NB4 (cell line): Measurements from ENCODE around the gene FARSA.

Experiments used
- CTCF ChIP-seq: IDR thresholded peaks from one replicate; pipeline ENCODE4 v1.5.1; 2012; ENCODE audit warnings: low read depth, low read length
- POLR2A ChIP-seq: IDR thresholded peaks from 2 replicates; pipeline ENCODE4 v1.6.1; 2011; ENCODE audit warnings: mild to moderate bottlenecking; ENCODE audit not compliant: insufficient read length; ENCODE audit errors: extremely low read depth

- no peak for TF ChIP-seq CTCF
- no peak for TF ChIP-seq POLR2A
Measured at GRCh38 chr19:12946092-12946721, 12.7 kb upstream of the FARSA start.
